HCT116 (cell line): ENCODE data around the gene ZNF284. TPM values are rescaled to one million over a fixed set of nuclear protein-coding genes. Genes with fewer than 3 reads are reported as not detected.

ENCODE experiments used
- ATAC-seq: fragments of 200-7000 bp; cut with Tn5 transposase; 2 replicates; pipeline ENCODE4 v1.9.1; 2020; ENCODE audit warnings: mild to moderate bottlenecking, moderate library complexity
- BruUV-seq: library from RNA; stranded (reverse); fragments of 400-500 nt; replicated peaks from 2 replicates; lab custom pipeline; 2021; lab: Mats Ljungman, UMichigan
- CTCF ChIA-PET: fragments of 300-600 bp; sonication (Branson Sonifier 250); formaldehyde crosslinking; loops from one replicate; lab custom pipeline; 2021; ENCODE audit warnings: antibody characterized with exemption; lab: Charles Lee
- POLR2A ChIA-PET: fragments of 300-600, 350-600 bp; sonication (Branson Sonifier 250); formaldehyde crosslinking; loops from one replicate; lab custom pipeline; 2021; ENCODE audit warnings: antibody characterized with exemption; lab: Charles Lee
- RAD21 ChIA-PET, 2 experiments: fragments of 300-600 bp; sonication (Branson Sonifier 250); formaldehyde crosslinking; loops; one replicate each; lab custom pipeline; 2023; ENCODE audit warnings: low total read pairs in 2 of 2; ENCODE audit not compliant: uncharacterized antibody in 2 of 2, unreplicated experiment in 2 of 2, low non-redundant PET in 1 of 2; lab: Charles Lee
- DNase-seq: peaks from one replicate; pipeline ENCODE4 v3.0.0-alpha.2; 2010; ENCODE audit warnings: low read depth, low spot score
- H2AFZ ChIP-seq: fragments of 200-600 bp; shearing (Covaris generic), sonication (generic); 2 replicates; pipeline ENCODE4 v1.6.1; 2017; ENCODE audit warnings: low read depth, mixed run types, mixed read lengths, antibody characterized with exemption, low read length; ENCODE audit not compliant: poor library complexity, severe bottlenecking
- H3K27ac ChIP-seq: 2 replicates; pipeline ENCODE4 v1.5.1; 2012; ENCODE audit warnings: low read depth, low read length
- H3K27me3 ChIP-seq: fragments of 200-600 bp; sonication (generic); 2 replicates; pipeline ENCODE4 v1.6.1; 2016; ENCODE audit warnings: mixed run types, low read length, mixed read lengths; ENCODE audit not compliant: insufficient read depth
- H3K36me3 ChIP-seq, 2 experiments: fragments of 200-500 bp in 1 of 2; fragments of 200-600 bp in 1 of 2; sonication (Bioruptor generic) in 1 of 2; sonication (generic) in 1 of 2; 2 replicates each; pipeline versions ENCODE4 v1.5.1 to v1.6.1; 2014 to 2016; ENCODE audit warnings: low read length in 2 of 2, inconsistent platforms in 1 of 2, mixed read lengths in 1 of 2, mixed run types in 1 of 2; ENCODE audit not compliant: insufficient read depth in 2 of 2, control insufficient read depth in 1 of 2
- H3K4me1 ChIP-seq, 2 experiments: fragments of 200-600 bp in 1 of 2; sonication (generic) in 1 of 2; 2 replicates each; pipeline versions ENCODE4 v1.5.1 to v1.6.1; 2012 to 2017; ENCODE audit warnings: low read length in 2 of 2, inconsistent platforms in 1 of 2, mild to moderate bottlenecking in 1 of 2, mixed read lengths in 1 of 2, mixed run types in 1 of 2, moderate library complexity in 1 of 2; ENCODE audit not compliant: insufficient read depth in 2 of 2, control insufficient read depth in 1 of 2
- H3K4me2 ChIP-seq: fragments of 200-600 bp; sonication (generic); 2 replicates; pipeline ENCODE4 v1.6.1; 2017; ENCODE audit warnings: mixed run types, low read length, mixed read lengths
- H3K4me3 ChIP-seq, 2 experiments: fragments of 200-600 bp in 1 of 2; sonication (generic) in 1 of 2; replicated peaks in 1 of 2; 2 replicates each; pipeline ENCODE4 v1.5.1; 2011 to 2016; ENCODE audit warnings: low read length in 2 of 2, control low read depth in 1 of 2, low read depth in 1 of 2, mild to moderate bottlenecking in 1 of 2, mixed read lengths in 1 of 2, mixed run types in 1 of 2
- H3K79me2 ChIP-seq: fragments of 200-600 bp; sonication (generic); 2 replicates; pipeline ENCODE4 v1.6.1; 2017; ENCODE audit warnings: mild to moderate bottlenecking, mixed run types, low read length, moderate library complexity, mixed read lengths; ENCODE audit not compliant: insufficient read depth
- H3K9ac ChIP-seq: fragments of 200-600 bp; sonication (generic); 2 replicates; pipeline ENCODE4 v1.6.1; 2016; ENCODE audit warnings: low read length, mixed read lengths
- H3K9me2 ChIP-seq: fragments of 200-600 bp; sonication (generic), shearing (Covaris generic); 2 replicates; pipeline ENCODE4 v1.6.1; 2017; ENCODE audit warnings: mixed run types, mild to moderate bottlenecking, moderate library complexity; ENCODE audit not compliant: insufficient read depth
- H3K9me3 ChIP-seq, 2 experiments: fragments of 200-500 bp in 1 of 2; fragments of 200-600 bp in 1 of 2; sonication (Bioruptor generic) in 1 of 2; sonication (generic) in 1 of 2; 2 replicates each; pipeline ENCODE4 v1.6.1; 2014 to 2017; ENCODE audit warnings: low read length in 2 of 2, mixed read lengths in 2 of 2, inconsistent platforms in 1 of 2, low read depth in 1 of 2, mild to moderate bottlenecking in 1 of 2, mixed run types in 1 of 2, moderate library complexity in 1 of 2; ENCODE audit not compliant: control insufficient read depth in 1 of 2, insufficient read depth in 1 of 2
- H4K20me1 ChIP-seq: fragments of 200-600 bp; sonication (generic), shearing (Covaris generic); 2 replicates; pipeline ENCODE4 v1.6.1; 2017; ENCODE audit warnings: mixed run types, mild to moderate bottlenecking, moderate library complexity; ENCODE audit not compliant: insufficient read depth
- CEBPB ChIP-seq: IDR thresholded peaks from 2 replicates; pipeline ENCODE4 v1.6.1; 2012; ENCODE audit warnings: low read depth
- EGR1 ChIP-seq: IDR thresholded peaks from 2 replicates; pipeline ENCODE4 v1.6.1; 2012; ENCODE audit warnings: low read depth
- ELF1 ChIP-seq: IDR thresholded peaks from 2 replicates; pipeline ENCODE4 v1.6.1; 2012; ENCODE audit warnings: low read depth, borderline replicate concordance
- EZH2 ChIP-seq: fragments of 200-600 bp; sonication (generic); IDR thresholded peaks from 2 replicates; pipeline ENCODE4 v1.6.1; 2017; ENCODE audit warnings: antibody characterized with exemption, mixed run types
- EZH2phosphoT487 ChIP-seq: fragments of 200-600 bp; IDR thresholded peaks from 2 replicates; pipeline ENCODE4 v1.6.1; 2018; ENCODE audit warnings: antibody characterized with exemption, borderline replicate concordance
- JUND ChIP-seq: IDR thresholded peaks from 2 replicates; pipeline ENCODE4 v1.6.1; 2012
- POLR2A ChIP-seq: IDR thresholded peaks from 2 replicates; pipeline ENCODE4 v1.7.0; 2011; ENCODE audit warnings: borderline replicate concordance; ENCODE audit not compliant: insufficient read depth, insufficient read length; ENCODE audit errors: extremely low read depth
- POLR2AphosphoS5 ChIP-seq: IDR thresholded peaks from 2 replicates; pipeline ENCODE4 v1.6.1; 2011; ENCODE audit warnings: mild to moderate bottlenecking, low read depth, low read length, moderate library complexity
- SIN3A ChIP-seq: IDR thresholded peaks from 2 replicates; pipeline ENCODE4 v1.6.1; 2012; ENCODE audit warnings: low read depth
- SP1 ChIP-seq: IDR thresholded peaks from 2 replicates; pipeline ENCODE4 v1.6.1; 2012; ENCODE audit warnings: low read depth
- SRF ChIP-seq: IDR thresholded peaks from 2 replicates; pipeline ENCODE4 v1.6.1; 2012; ENCODE audit warnings: low read depth
- TCF7L2 ChIP-seq: IDR thresholded peaks from 2 replicates; pipeline ENCODE4 v1.7.0; 2011; ENCODE audit warnings: borderline replicate concordance, inconsistent platforms; ENCODE audit not compliant: insufficient read depth, insufficient read length; ENCODE audit errors: extremely low read depth
- YY1 ChIP-seq: IDR thresholded peaks from 2 replicates; pipeline ENCODE4 v1.6.1; 2011; ENCODE audit warnings: low read length, low read depth, moderate library complexity, mild to moderate bottlenecking; ENCODE audit not compliant: insufficient replicate concordance; ENCODE audit errors: extremely low read depth
- ZNF274 ChIP-seq: fragments of 200-500 bp; sonication (Bioruptor generic); IDR thresholded peaks from 2 replicates; pipeline ENCODE4 v1.6.1; 2014; ENCODE audit warnings: mild to moderate bottlenecking, low read depth, low read length, inconsistent platforms
- intact Hi-C: fragments of 100-400 bp; cut with micrococcal nuclease; formaldehyde crosslinking; loops from 2 replicates; pipeline ENCODE4 v1.10.0; 2022
- total RNA-seq: library from RNA; stranded (reverse); gene quantifications from one replicate; pipeline ENCODE4 v1.2.1, GENCODE V29; 2021; ENCODE audit not compliant: unreplicated experiment
- TF ChIP-seq, protein P1 (sequence below): IDR thresholded peaks from 2 replicates; pipeline ENCODE4 v1.6.1; 2012
- TF ChIP-seq, protein P2 (sequence below): IDR thresholded peaks from 2 replicates; pipeline ENCODE4 v1.6.1; 2011; ENCODE audit warnings: mild to moderate bottlenecking, low read length, moderate library complexity; ENCODE audit not compliant: insufficient replicate concordance; ENCODE audit errors: extremely low read depth
- TF ChIP-seq, protein P3 (sequence below): IDR thresholded peaks from 2 replicates; pipeline ENCODE4 v1.6.1; 2012; ENCODE audit warnings: low read depth
- TF ChIP-seq, protein P4 (sequence below): IDR thresholded peaks from 2 replicates; pipeline ENCODE4 v1.6.1; 2012

Gene ZNF284
- total RNA-seq, 1 experiment from 2014 or later = not detected

DNA sequence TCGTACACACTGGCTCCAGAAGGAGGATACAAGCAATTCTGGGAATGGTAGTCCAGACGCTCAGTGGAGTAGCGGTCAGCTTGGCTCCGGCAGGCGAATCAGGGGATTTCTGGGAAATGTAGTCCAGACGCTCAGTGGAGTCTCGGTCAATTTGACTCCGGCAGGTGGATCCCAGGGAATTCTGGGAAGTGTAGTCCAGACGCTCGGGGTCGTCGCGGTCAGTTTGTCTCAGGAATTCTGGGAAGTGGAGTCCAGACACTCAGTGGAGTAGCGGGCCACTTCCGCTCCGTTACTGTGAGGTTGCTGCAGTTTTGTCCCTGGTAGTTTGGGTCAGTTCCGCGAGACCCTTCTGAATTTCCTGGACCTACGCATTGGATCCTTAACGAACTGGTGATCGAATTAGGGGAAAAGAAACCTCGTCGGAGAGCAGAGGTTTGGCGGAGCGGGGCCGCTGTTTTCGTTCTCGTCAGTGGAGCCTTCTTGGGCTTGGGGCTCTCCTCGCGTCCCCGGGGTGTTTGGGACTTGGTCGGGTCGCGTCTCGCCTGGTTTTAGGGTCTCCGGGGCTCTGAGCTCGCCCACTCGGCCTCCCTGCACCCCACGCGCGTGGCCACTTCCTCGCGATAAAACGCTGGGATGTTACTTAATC lies 41.3 kb downstream of the ZNF284 start, which contains the start of gene ZNF225:
Gene ZNF225 (plus strand): TSS at position 262 of the 646 bp plus-strand sequence. CDS start 2,429 bp downstream, outside the sequence.
- H3K36me3 ChIP-seq = peaks cover 3% of the 10 kb centered on the region in 2 experiments; a peak in 1 of 4 replicates
- intact Hi-C loops = loop anchor here (1.0 to 2.0 kb wide), 5 partner anchors 18 to 192 kb away; partner anchors contain the start of genes ZNF224, ZNF227, ZNF230 and ZNF235
- peak within 1 kb of the TSS; percentile 90 for H3K4me2 ChIP-seq
- no peaks in the 10 kb centered on the region for H3K9me2 ChIP-seq
- ChIA-PET CTCF (no interaction called here), POLR2A (interaction anchor here (1.0 kb wide), 1 partner anchor 52 kb away, joined by 6 read pairs; the partner anchor contains the start of gene ZNF226), RAD21 (no interaction called here)
- no peaks in the 10 kb centered on the region for H3K79me2 ChIP-seq
- DNase-seq (peak; percentile 97), ATAC-seq (peak; percentile 98)
- no peaks in the 10 kb centered on the region for H4K20me1 ChIP-seq
- H2AFZ ChIP-seq = peak within 1 kb of the TSS; percentile 81
- H3K9me3 ChIP-seq = no peaks in the 10 kb centered on the region
- no peaks in the 10 kb centered on the region for H3K27me3 ChIP-seq
- H3K9ac ChIP-seq = peak within 1 kb of the TSS; percentile 51
- peaks cover 2 to 10% of the 10 kb centered on the region in 2 experiments; a peak in 1 of 4 replicates for H3K4me1 ChIP-seq
- peak within 1 kb of the TSS; percentile 34 for H3K27ac ChIP-seq
- BruUV-seq = no TSS peak
- H3K4me3 ChIP-seq = peak within 1 kb of the TSS; percentile 72 to 87
- TF ChIP-seq EZH2 = no peak
- no peak for TF ChIP-seq JUND
- no peak for TF ChIP-seq ZNF274
- TF ChIP-seq, protein P1, sequence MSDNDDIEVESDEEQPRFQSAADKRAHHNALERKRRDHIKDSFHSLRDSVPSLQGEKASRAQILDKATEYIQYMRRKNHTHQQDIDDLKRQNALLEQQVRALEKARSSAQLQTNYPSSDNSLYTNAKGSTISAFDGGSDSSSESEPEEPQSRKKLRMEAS = peak; percentile 52
- no peak for TF ChIP-seq EGR1
- TF ChIP-seq, protein P2, sequence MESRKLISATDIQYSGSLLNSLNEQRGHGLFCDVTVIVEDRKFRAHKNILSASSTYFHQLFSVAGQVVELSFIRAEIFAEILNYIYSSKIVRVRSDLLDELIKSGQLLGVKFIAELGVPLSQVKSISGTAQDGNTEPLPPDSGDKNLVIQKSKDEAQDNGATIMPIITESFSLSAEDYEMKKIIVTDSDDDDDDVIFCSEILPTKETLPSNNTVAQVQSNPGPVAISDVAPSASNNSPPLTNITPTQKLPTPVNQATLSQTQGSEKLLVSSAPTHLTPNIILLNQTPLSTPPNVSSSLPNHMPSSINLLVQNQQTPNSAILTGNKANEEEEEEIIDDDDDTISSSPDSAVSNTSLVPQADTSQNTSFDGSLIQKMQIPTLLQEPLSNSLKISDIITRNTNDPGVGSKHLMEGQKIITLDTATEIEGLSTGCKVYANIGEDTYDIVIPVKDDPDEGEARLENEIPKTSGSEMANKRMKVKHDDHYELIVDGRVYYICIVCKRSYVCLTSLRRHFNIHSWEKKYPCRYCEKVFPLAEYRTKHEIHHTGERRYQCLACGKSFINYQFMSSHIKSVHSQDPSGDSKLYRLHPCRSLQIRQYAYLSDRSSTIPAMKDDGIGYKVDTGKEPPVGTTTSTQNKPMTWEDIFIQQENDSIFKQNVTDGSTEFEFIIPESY = peak; percentile 9
- TF ChIP-seq, protein P3, sequence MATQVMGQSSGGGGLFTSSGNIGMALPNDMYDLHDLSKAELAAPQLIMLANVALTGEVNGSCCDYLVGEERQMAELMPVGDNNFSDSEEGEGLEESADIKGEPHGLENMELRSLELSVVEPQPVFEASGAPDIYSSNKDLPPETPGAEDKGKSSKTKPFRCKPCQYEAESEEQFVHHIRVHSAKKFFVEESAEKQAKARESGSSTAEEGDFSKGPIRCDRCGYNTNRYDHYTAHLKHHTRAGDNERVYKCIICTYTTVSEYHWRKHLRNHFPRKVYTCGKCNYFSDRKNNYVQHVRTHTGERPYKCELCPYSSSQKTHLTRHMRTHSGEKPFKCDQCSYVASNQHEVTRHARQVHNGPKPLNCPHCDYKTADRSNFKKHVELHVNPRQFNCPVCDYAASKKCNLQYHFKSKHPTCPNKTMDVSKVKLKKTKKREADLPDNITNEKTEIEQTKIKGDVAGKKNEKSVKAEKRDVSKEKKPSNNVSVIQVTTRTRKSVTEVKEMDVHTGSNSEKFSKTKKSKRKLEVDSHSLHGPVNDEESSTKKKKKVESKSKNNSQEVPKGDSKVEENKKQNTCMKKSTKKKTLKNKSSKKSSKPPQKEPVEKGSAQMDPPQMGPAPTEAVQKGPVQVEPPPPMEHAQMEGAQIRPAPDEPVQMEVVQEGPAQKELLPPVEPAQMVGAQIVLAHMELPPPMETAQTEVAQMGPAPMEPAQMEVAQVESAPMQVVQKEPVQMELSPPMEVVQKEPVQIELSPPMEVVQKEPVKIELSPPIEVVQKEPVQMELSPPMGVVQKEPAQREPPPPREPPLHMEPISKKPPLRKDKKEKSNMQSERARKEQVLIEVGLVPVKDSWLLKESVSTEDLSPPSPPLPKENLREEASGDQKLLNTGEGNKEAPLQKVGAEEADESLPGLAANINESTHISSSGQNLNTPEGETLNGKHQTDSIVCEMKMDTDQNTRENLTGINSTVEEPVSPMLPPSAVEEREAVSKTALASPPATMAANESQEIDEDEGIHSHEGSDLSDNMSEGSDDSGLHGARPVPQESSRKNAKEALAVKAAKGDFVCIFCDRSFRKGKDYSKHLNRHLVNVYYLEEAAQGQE = no peak
- peak; percentile 92 for TF ChIP-seq ELF1
- peak; percentile 82 for TF ChIP-seq YY1
- TF ChIP-seq, protein P4, sequence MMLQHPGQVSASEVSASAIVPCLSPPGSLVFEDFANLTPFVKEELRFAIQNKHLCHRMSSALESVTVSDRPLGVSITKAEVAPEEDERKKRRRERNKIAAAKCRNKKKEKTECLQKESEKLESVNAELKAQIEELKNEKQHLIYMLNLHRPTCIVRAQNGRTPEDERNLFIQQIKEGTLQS = no peak
- TF ChIP-seq TCF7L2 = peak; percentile 26
- TF ChIP-seq CEBPB = no peak
- TF ChIP-seq POLR2AphosphoS5 = peak; percentile 75
- peak; percentile 57; the same call in 1 of the 2 replicates for TF ChIP-seq SRF
- peak; percentile 84 for TF ChIP-seq SP1
- peak; percentile 63 for TF ChIP-seq POLR2A
- no peak for TF ChIP-seq EZH2phosphoT487
- TF ChIP-seq SIN3A = peak; percentile 49; the same call in 1 of the 2 replicates
